GM23338 (cell line): ENCODE data around the gene SIPA1. TPM values are rescaled to one million over a fixed set of nuclear protein-coding genes. Genes with fewer than 3 reads are reported as not detected.
A peak's percentile ranks its signal among the peaks of the same experiment; 100 is the strongest.

Experiments
- ATAC-seq: fragments of 200-7000 bp; cut with Tn5 transposase; 3 replicates; pipeline ENCODE4 v1.9.1; 2020
- DNase-seq: peaks from one replicate; pipeline ENCODE4 v3.0.0-alpha.2; 2015; ENCODE audit warnings: low spot score
- H2AFZ ChIP-seq: fragments of 200-600 bp; sonication (generic); 2 replicates; pipeline ENCODE4 v1.8.0; 2016; ENCODE audit warnings: antibody characterized with exemption, mild to moderate bottlenecking, moderate library complexity
- H3F3A ChIP-seq: fragments of 200-600 bp; sonication (generic); replicated peaks from 2 replicates; pipeline ENCODE4 v1.8.0; 2017; ENCODE audit warnings: antibody characterized with exemption, mixed run types, low read depth
- H3K27ac ChIP-seq: fragments of 200-600 bp; sonication (generic); 2 replicates; pipeline ENCODE4 v1.6.1; 2016; ENCODE audit warnings: low read depth
- H3K27me3 ChIP-seq: fragments of 200-600 bp; sonication (generic); 2 replicates; pipeline ENCODE4 v1.8.0; 2016; ENCODE audit warnings: mild to moderate bottlenecking, mixed run types, moderate library complexity; ENCODE audit not compliant: insufficient read depth
- H3K36me3 ChIP-seq: fragments of 200-600 bp; sonication (generic); 2 replicates; pipeline ENCODE4 v1.8.0; 2016; ENCODE audit warnings: mild to moderate bottlenecking; ENCODE audit not compliant: insufficient read depth
- H3K4me1 ChIP-seq: fragments of 200-600 bp; sonication (generic); 2 replicates; pipeline ENCODE4 v1.8.0; 2016; ENCODE audit warnings: mild to moderate bottlenecking, moderate library complexity; ENCODE audit not compliant: insufficient read depth
- H3K4me2 ChIP-seq: fragments of 200-600 bp; sonication (generic); 2 replicates; pipeline ENCODE4 v1.7.1; 2017; ENCODE audit warnings: mixed run types
- H3K4me3 ChIP-seq: fragments of 200-600 bp; sonication (generic); 2 replicates; pipeline ENCODE4 v1.6.1; 2016; ENCODE audit warnings: mixed run types
- H3K79me2 ChIP-seq: fragments of 200-600 bp; sonication (generic); replicated peaks from 2 replicates; pipeline ENCODE4 v1.8.0; 2017; ENCODE audit warnings: mild to moderate bottlenecking; ENCODE audit not compliant: insufficient read depth
- H3K9me2 ChIP-seq: fragments of 200-600 bp; sonication (generic); 2 replicates; pipeline ENCODE4 v1.8.0; 2017; ENCODE audit not compliant: insufficient read depth
- H4K20me1 ChIP-seq: fragments of 200-600 bp; sonication (generic); replicated peaks from 2 replicates; pipeline ENCODE4 v1.8.0; 2017; ENCODE audit warnings: mild to moderate bottlenecking; ENCODE audit not compliant: insufficient read depth
- H3K27ac Mint-ChIP-seq: 2 replicates; pipeline ENCODE4 v1.8.0; 2020; ENCODE audit warnings: inconsistent platforms, mild to moderate bottlenecking, moderate library complexity, mixed read lengths
- H3K27me3 Mint-ChIP-seq: 3 replicates; pipeline ENCODE4 v1.8.0; 2022; ENCODE audit warnings: low read depth, mild to moderate bottlenecking, moderate library complexity, mixed read lengths, inconsistent platforms; ENCODE audit not compliant: insufficient read depth, poor library complexity
- H3K36me3 Mint-ChIP-seq: 3 replicates; pipeline ENCODE4 v1.8.0; 2021; ENCODE audit warnings: low read depth, mild to moderate bottlenecking, inconsistent platforms, moderate library complexity, mixed read lengths
- H3K4me1 Mint-ChIP-seq: 3 replicates; pipeline ENCODE4 v1.8.0; 2020; ENCODE audit warnings: mild to moderate bottlenecking, inconsistent platforms, mixed read lengths
- H3K4me3 Mint-ChIP-seq: 3 replicates; pipeline ENCODE4 v1.8.0; 2021; ENCODE audit warnings: moderate library complexity, mild to moderate bottlenecking, inconsistent platforms, mixed read lengths
- H3K9me3 Mint-ChIP-seq: 3 replicates; pipeline ENCODE4 v1.8.0; 2020; ENCODE audit warnings: moderate library complexity, mild to moderate bottlenecking, inconsistent platforms, mixed read lengths
- CREB1 ChIP-seq: fragments of 250-450 bp; sonication (Bioruptor Pico); IDR thresholded peaks from 2 replicates; pipeline ENCODE4 v1.5.0; 2020; ENCODE audit warnings: low read depth, mild to moderate bottlenecking, moderate library complexity
- CTCF ChIP-seq, 2 experiments: fragments of 200-600 bp in 1 of 2; sonication (generic) in 1 of 2; conservative IDR thresholded peaks; 2 replicates each; pipeline versions ENCODE4 v1.5.1 to v1.6.1; 2016 to 2017; ENCODE audit warnings: antibody characterized with exemption in 2 of 2, low read depth in 2 of 2, mild to moderate bottlenecking in 2 of 2, moderate library complexity in 1 of 2
- EZH2 ChIP-seq: fragments of 200-600 bp; sonication (generic); IDR thresholded peaks from one replicate; pipeline ENCODE4 v1.8.0; 2017; ENCODE audit warnings: antibody characterized with exemption, mild to moderate bottlenecking, low read depth; ENCODE audit not compliant: unreplicated experiment
- EZH2phosphoT487 ChIP-seq: fragments of 200-600 bp; sonication (generic); IDR thresholded peaks from one replicate; pipeline ENCODE4 v1.8.1; 2018; ENCODE audit warnings: antibody characterized with exemption; ENCODE audit not compliant: unreplicated experiment
- JUNB ChIP-seq: IDR thresholded peaks from one replicate; pipeline ENCODE4 v1.6.1; 2016; ENCODE audit warnings: antibody characterized with exemption; ENCODE audit not compliant: unreplicated experiment
- NANOG ChIP-seq: IDR thresholded peaks from 2 replicates; pipeline ENCODE4 v1.6.1; 2016; ENCODE audit warnings: antibody characterized with exemption, borderline replicate concordance
- POLR2AphosphoS5 ChIP-seq: IDR thresholded peaks from 2 replicates; pipeline ENCODE4 v1.6.1; 2016; ENCODE audit warnings: antibody characterized with exemption, low read depth
- STAT1 ChIP-seq: IDR thresholded peaks from one replicate; pipeline ENCODE4 v1.6.1; 2016; ENCODE audit warnings: antibody characterized with exemption; ENCODE audit not compliant: unreplicated experiment
- ZNF114 ChIP-seq: fragments of 250-450 bp; sonication (Bioruptor Pico); IDR thresholded peaks from 2 replicates; pipeline ENCODE4 v1.5.0; 2020; ENCODE audit warnings: mild to moderate bottlenecking, moderate library complexity
- ZNF331 ChIP-seq: fragments of 250-450 bp; sonication (Bioruptor Pico); IDR thresholded peaks from 2 replicates; pipeline ENCODE4 v1.5.0; 2020; ENCODE audit warnings: low read depth, mild to moderate bottlenecking, moderate library complexity
- ZNF462 ChIP-seq: fragments of 250-450 bp; sonication (Bioruptor Pico); IDR thresholded peaks from 2 replicates; pipeline ENCODE4 v1.5.0; 2020; ENCODE audit warnings: mild to moderate bottlenecking, moderate library complexity
- polyA plus RNA-seq: library from polyadenylated mRNA; unstranded; fragments of >200 nt; fragmentation: Nextera tagmentation; extraction: Ambion mirVana; gene quantifications from 2 replicates; pipeline ENCODE4 v1.2.1, GENCODE V29; 2016
- total RNA-seq: library from RNA; depleted of rRNA; stranded (reverse); fragments of >200 nt; shearing (Covaris generic); gene quantifications from 2 replicates; pipeline ENCODE4 v1.2.3, GENCODE V29; 2014
- TF ChIP-seq, protein P1 (sequence below): IDR thresholded peaks from one replicate; pipeline ENCODE4 v1.6.1; 2018; ENCODE audit warnings: antibody characterized with exemption; ENCODE audit not compliant: unreplicated experiment
- TF ChIP-seq, protein P2 (sequence below): IDR thresholded peaks from 2 replicates; pipeline ENCODE4 v1.6.1; 2016; ENCODE audit warnings: antibody characterized with exemption

Gene SIPA1
- total and polyA plus RNA-seq, 2 experiments from 2014 or later = 50.1 to 54.6 TPM

DNA sequence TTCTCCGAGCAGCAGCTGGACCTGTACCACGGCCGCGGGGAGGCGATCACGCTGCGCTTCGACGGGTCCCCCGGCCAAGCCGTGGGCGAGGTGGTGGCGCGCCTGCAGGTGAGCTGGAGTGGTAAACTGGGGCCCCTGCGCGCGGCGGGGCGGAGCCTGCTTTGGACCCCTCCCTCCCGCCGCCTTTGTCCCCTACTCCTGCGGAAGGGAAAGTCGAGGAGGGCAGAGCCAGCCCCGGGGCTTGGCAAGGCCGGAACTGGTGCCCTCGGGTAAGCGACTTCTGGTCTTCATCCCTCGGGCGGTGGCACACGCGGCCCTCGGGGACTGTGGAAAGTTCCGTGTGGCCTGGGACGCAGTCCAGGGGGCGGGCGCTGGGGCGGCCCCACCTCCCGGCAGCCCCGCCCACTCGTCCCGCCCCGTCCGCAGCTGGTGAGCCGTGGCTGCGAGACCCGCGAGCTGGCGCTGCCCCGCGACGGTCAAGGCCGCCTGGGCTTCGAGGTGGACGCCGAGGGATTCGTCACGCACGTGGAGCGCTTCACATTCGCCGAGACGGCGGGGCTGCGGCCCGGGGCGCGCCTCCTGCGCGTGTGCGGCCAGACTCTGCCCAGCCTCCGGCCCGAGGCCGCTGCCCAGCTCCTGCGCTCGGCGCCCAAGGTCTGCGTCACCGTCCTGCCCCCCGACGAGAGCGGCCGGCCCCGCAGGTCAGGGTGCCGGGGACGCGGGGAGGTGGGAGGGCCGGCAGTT lies 9.2 kb downstream of the SIPA1 start:
- Mint-ChIP-seq H3K4me1 (peaks cover 32% of the 10 kb centered on the region), H3K27ac (no peak overlapping the region), H3K9me3 (no peaks in the 10 kb centered on the region), H3K4me3 (peak overlapping the region; percentile 84; the same call in 2 of the 3 replicates), H3K27me3 (peaks cover 19% of the 10 kb centered on the region), H3K36me3 (no peaks in the 10 kb centered on the region; the same call in 2 of the 3 replicates)
- H3K4me1 ChIP-seq = peaks cover 32% of the 10 kb centered on the region
- peak overlapping the region; percentile 84; the same call in 1 of the 2 replicates for H2AFZ ChIP-seq
- H3K4me3 ChIP-seq = peak overlapping the region; percentile 79
- H3K4me2 ChIP-seq = peak overlapping the region; percentile 81
- H3K79me2 ChIP-seq = no peaks in the 10 kb centered on the region; the same call in 1 of the 2 replicates
- TF ChIP-seq, protein P1, sequence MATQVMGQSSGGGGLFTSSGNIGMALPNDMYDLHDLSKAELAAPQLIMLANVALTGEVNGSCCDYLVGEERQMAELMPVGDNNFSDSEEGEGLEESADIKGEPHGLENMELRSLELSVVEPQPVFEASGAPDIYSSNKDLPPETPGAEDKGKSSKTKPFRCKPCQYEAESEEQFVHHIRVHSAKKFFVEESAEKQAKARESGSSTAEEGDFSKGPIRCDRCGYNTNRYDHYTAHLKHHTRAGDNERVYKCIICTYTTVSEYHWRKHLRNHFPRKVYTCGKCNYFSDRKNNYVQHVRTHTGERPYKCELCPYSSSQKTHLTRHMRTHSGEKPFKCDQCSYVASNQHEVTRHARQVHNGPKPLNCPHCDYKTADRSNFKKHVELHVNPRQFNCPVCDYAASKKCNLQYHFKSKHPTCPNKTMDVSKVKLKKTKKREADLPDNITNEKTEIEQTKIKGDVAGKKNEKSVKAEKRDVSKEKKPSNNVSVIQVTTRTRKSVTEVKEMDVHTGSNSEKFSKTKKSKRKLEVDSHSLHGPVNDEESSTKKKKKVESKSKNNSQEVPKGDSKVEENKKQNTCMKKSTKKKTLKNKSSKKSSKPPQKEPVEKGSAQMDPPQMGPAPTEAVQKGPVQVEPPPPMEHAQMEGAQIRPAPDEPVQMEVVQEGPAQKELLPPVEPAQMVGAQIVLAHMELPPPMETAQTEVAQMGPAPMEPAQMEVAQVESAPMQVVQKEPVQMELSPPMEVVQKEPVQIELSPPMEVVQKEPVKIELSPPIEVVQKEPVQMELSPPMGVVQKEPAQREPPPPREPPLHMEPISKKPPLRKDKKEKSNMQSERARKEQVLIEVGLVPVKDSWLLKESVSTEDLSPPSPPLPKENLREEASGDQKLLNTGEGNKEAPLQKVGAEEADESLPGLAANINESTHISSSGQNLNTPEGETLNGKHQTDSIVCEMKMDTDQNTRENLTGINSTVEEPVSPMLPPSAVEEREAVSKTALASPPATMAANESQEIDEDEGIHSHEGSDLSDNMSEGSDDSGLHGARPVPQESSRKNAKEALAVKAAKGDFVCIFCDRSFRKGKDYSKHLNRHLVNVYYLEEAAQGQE = no peak
- no peak for TF ChIP-seq EZH2
- TF ChIP-seq, protein P2, sequence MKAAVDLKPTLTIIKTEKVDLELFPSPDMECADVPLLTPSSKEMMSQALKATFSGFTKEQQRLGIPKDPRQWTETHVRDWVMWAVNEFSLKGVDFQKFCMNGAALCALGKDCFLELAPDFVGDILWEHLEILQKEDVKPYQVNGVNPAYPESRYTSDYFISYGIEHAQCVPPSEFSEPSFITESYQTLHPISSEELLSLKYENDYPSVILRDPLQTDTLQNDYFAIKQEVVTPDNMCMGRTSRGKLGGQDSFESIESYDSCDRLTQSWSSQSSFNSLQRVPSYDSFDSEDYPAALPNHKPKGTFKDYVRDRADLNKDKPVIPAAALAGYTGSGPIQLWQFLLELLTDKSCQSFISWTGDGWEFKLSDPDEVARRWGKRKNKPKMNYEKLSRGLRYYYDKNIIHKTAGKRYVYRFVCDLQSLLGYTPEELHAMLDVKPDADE = no peak
- TF ChIP-seq EZH2phosphoT487 = no peak
- no peak for TF ChIP-seq JUNB
- TF ChIP-seq STAT1 = no peak
- peak; percentile 62 for TF ChIP-seq CREB1
- no peak for TF ChIP-seq ZNF462 (CRISPR knock-in tag)
- TF ChIP-seq ZNF331 = no peak
- TF ChIP-seq ZNF114 (CRISPR knock-in tag) = no peak
- peak; percentile 77 for TF ChIP-seq POLR2AphosphoS5
- TF ChIP-seq CTCF (conservative IDR thresholded peaks at IDR 0.05; ENCODE audit: low read depth in 2 of 2) = peak; percentile 21 to 47; a peak in 2 of 4 replicates
- no peak for TF ChIP-seq NANOG
- peak; percentile 86 for DNase-seq
- ATAC-seq = peak; percentile 60
- no peak overlapping the region for H3K27ac ChIP-seq
- H3K36me3 ChIP-seq = no peaks in the 10 kb centered on the region
- no peaks in the 10 kb centered on the region for H4K20me1 ChIP-seq
- H3K27me3 ChIP-seq = no peaks in the 10 kb centered on the region
- no peaks in the 10 kb centered on the region for H3K9me2 ChIP-seq
- peaks cover 12% of the 10 kb centered on the region; the same call in 1 of the 2 replicates for H3F3A ChIP-seq
